Measurements from ENCODE around the gene KIAA1217.

DNA sequence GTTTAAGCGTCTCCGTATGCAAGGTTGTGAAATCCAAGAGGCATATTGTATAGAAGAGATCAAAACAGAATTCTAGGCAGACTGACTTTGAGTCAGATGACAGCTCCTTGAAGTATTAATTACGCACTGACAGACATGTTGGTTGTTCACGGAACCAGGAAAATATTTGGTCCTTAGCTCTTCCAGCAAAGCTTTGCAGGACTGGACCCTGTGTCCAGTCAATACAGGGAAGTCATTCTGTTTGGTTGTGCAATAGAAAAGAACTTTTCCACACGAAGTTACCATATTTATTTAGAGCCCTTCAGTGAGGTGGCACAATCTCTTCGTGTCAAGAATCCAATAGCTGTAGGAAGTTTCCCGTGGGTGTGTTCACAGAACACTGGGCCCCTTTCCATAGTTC lies 309.5 kb downstream of the KIAA1217 start:
- TF ChIP-seq POLR2A (IDR thresholded peaks at IDR 0.05; ENCODE audit: low read length) (no peak), GATA1 (IDR thresholded peaks at IDR 0.05; ENCODE audit: low read depth, low read length) (no peak)
